ENCODE data around the gene ADARB1.
"Not testable (repeated sequence)": the region's sequence is repeated elsewhere in the genome, so short reads cannot be mapped to it uniquely, and the experiment has no call there.

DNA sequence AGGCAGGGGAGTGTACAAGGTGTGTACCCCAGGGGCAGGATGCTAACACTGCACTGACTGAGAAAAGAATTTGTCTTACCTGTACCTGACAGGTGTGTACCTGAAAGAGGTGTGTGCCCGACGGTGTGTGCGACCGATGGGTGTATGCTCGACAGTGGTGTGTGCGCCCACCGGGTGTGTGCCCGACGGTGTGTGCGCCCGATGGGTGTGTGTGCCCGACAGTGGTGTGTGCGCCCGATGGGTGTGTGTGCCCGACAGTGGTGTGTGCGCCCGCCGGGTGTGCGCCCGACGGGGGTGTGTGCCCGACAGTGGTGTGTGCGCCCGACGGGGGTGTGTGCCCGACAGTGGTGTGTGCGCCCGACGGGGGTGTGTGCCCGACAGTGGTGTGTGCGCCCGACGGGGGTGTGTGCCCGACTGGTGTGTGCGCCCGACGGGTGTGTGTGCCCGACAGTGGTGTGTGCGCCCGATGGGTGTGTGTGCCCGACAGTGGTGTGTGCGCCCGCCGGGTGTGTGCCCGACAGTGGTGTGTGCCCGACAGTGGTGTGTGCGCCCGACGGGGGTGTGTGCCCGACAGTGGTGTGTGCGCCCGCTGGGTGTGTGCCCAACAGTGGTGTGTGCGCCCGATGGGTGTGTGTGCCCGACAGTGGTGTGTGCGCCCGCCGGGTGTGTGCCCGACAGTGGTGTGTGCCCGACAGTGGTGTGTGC is 59.3 kb downstream of the ADARB1 start:
- TF ChIP-seq, protein P1, sequence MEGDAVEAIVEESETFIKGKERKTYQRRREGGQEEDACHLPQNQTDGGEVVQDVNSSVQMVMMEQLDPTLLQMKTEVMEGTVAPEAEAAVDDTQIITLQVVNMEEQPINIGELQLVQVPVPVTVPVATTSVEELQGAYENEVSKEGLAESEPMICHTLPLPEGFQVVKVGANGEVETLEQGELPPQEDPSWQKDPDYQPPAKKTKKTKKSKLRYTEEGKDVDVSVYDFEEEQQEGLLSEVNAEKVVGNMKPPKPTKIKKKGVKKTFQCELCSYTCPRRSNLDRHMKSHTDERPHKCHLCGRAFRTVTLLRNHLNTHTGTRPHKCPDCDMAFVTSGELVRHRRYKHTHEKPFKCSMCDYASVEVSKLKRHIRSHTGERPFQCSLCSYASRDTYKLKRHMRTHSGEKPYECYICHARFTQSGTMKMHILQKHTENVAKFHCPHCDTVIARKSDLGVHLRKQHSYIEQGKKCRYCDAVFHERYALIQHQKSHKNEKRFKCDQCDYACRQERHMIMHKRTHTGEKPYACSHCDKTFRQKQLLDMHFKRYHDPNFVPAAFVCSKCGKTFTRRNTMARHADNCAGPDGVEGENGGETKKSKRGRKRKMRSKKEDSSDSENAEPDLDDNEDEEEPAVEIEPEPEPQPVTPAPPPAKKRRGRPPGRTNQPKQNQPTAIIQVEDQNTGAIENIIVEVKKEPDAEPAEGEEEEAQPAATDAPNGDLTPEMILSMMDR (IDR thresholded peaks at IDR 0.05): not testable (repeated sequence)
- TF ChIP-seq, protein P2, sequence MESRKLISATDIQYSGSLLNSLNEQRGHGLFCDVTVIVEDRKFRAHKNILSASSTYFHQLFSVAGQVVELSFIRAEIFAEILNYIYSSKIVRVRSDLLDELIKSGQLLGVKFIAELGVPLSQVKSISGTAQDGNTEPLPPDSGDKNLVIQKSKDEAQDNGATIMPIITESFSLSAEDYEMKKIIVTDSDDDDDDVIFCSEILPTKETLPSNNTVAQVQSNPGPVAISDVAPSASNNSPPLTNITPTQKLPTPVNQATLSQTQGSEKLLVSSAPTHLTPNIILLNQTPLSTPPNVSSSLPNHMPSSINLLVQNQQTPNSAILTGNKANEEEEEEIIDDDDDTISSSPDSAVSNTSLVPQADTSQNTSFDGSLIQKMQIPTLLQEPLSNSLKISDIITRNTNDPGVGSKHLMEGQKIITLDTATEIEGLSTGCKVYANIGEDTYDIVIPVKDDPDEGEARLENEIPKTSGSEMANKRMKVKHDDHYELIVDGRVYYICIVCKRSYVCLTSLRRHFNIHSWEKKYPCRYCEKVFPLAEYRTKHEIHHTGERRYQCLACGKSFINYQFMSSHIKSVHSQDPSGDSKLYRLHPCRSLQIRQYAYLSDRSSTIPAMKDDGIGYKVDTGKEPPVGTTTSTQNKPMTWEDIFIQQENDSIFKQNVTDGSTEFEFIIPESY (IDR thresholded peaks at IDR 0.05; ENCODE audit: borderline replicate concordance, low read depth): not testable (repeated sequence)
- not testable (repeated sequence) for TF ChIP-seq RAD21 (IDR thresholded peaks at IDR 0.05; ENCODE audit: low read length); POLR2AphosphoS5 (IDR thresholded peaks at IDR 0.05; ENCODE audit: low read depth, low read length); YY1 (IDR thresholded peaks at IDR 0.05; ENCODE audit: low read depth); JUND (IDR thresholded peaks at IDR 0.05); EZH2phosphoT487 (IDR thresholded peaks at IDR 0.05; ENCODE audit: borderline replicate concordance, low read depth)
